Stimulated activated effector memory CD8-positive, alpha-beta T cell treated with anti-CD3 and anti-CD28 coated beads, Interleukin-12 subunit alpha, Interleukin-12 subunit beta, amount 100 ng/mL, for 72 hours (primary cell): ENCODE measurements around the gene GPNMB.
"Not testable (repeated sequence)": the region's sequence is repeated elsewhere in the genome, so short reads cannot be mapped to it uniquely, and the experiment has no call there.

Experiments used
- ATAC-seq: fragments of 150-1000 bp; cut with Tn5 transposase; 2 replicates; pipeline ENCODE4 v1.10.0; 2021
- DNase-seq, 2 donors: peaks; one replicate each; pipeline ENCODE4 v3.0.0; 2021 to 2022; ENCODE audit warnings: low spot score in 2 of 2
- H3K27ac Mint-ChIP-seq: one replicate; pipeline ENCODE4 v1.8.0; 2022; ENCODE audit warnings: mild to moderate bottlenecking, mixed read lengths
- H3K36me3 Mint-ChIP-seq: one replicate; pipeline ENCODE4 v1.8.0; 2022; ENCODE audit warnings: mild to moderate bottlenecking, mixed read lengths
- H3K4me1 Mint-ChIP-seq: one replicate; pipeline ENCODE4 v1.8.0; 2022; ENCODE audit warnings: mixed read lengths
- H3K4me3 Mint-ChIP-seq: one replicate; pipeline ENCODE4 v1.8.0; 2022; ENCODE audit warnings: mild to moderate bottlenecking, mixed read lengths
- H3K9me3 Mint-ChIP-seq: one replicate; pipeline ENCODE4 v1.8.0; 2022; ENCODE audit warnings: mixed read lengths

Gene GPNMB

DNA sequence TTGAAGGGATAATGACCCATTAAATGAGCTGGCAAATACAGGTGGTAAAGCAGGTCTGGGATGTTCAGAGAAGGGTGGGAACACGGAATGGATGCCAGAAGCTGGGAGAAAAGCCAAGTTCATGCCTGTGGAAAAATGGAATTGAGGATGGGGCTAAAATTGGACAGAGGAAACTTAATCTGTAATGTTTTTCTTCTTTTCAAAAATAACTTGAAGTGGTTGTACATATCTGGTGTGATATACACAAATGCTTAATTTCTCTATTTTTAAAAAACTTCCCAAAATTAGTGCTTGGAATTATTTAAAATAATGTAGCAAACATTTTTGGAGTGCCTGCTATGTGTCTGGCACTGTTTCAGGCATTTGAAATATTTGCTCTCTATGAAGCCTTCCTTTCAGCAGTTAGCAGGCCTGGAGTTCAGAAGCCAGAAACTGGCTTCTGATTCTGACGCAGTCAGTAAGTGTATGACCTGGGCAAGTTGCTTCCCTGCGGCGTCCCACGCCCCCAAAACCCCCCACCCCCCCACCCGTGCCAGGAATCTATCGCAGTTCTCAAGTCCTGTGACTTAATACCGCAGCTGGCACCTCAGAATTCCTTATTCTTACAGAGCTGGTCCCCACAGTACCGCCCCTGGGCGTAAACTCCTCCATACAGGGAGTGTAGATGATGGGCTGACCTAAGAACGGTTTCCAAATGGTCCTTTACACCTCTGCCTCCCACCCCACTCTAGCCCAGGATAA lies 51.7 kb downstream of the GPNMB start:
- Mint-ChIP-seq H3K9me3 (peaks cover 4% of the 10 kb centered on the region), H3K4me3 (peak overlapping the region; percentile 84), H3K4me1 (peaks cover 41% of the 10 kb centered on the region), H3K27ac (peak overlapping the region; percentile 95), H3K36me3 (peaks cover 32% of the 10 kb centered on the region)
- no peak for DNase-seq
- no peak for ATAC-seq

DNA sequence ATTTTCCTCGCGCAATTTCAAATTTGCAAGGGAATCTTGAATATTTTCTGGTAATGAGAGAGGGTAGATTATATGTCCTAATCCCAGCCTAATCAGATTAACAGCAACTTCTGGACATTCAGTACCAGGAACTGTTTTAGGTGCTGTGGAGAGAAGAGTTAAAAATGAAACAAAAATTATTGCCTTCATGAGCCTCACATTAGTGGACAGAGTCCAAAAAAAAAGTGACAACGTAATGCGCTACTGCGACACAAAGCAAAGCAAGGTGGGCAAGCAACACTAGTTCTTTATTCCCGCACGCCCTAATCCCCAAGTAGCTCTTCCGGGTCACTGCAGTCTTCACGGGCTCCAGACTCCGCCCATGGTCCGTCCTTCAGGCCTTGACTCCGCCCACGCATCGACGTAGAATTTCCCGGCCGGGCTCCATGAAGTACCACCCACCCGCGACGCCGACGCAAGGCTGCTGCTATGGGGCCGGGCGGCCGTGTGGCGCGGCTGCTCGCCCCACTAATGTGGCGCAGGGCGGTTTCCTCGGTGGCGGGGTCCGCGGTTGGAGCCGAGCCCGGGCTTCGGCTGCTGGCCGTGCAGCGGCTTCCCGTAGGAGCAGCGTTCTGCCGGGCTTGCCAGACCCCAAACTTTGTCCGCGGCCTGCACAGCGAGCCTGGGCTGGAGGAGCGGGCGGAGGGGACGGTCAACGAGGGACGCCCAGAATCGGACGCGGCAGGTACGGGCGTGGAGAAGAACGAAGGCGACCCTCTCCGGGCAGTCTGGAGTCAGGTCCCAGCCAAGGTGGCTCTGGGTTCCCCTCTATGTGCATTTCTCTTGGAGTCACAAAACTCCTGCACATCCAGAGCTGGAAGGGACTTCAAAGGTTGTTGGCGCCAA lies 52.6 kb downstream of the GPNMB start, which contains the start of gene MALSU1:
TSS of gene MALSU1 (plus strand) at position 455 of the 885 bp plus-strand sequence. CDS start at position 469, 14 bp downstream.
- H3K9me3 Mint-ChIP-seq: peaks cover 4% of the 10 kb centered on the region
- peaks cover 43% of the 10 kb centered on the region for H3K4me1 Mint-ChIP-seq
- peaks cover 40% of the 10 kb centered on the region for H3K36me3 Mint-ChIP-seq
- peak; percentile 90 to 96 for DNase-seq
- H3K27ac Mint-ChIP-seq: peak within 1 kb of the TSS; percentile 95
- ATAC-seq: peak; percentile 98
- H3K4me3 Mint-ChIP-seq: peak within 1 kb of the TSS; percentile 84

DNA sequence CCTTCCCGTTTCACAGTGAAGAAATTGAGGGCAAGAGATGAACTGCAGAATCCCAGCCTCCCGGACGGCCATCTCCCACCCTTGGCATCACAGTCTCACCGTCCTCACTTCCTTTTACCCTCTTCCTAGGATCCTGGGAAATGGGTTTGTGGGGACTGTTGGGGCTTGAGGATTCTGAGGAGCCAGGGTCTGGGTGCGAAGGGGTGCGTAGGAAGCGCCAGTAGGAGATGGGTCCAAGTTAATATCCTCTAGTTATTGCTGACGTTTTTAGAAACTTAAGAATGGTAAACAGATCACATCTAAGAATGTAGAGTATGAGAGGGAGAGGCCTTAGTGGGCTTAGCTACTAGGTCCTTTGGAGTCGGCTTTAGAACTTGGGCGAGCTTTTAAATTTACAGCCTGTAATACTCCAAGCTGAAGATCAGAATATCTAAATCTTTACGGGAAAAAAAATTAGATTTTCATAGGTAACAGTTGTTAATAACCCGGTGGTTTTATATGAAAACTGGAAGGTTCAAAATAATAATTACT lies 53.3 kb downstream of the GPNMB start:
- Mint-ChIP-seq H3K9me3 (peaks cover 4% of the 10 kb centered on the region), H3K4me1 (peaks cover 50% of the 10 kb centered on the region)
- no peak for ATAC-seq

GRCh38 chr7:23306936-23307521 lies 60.5 kb downstream of the GPNMB start:
- H3K36me3 Mint-ChIP-seq: peaks cover 90% of the 10 kb centered on the region
- peaks cover 46% of the 10 kb centered on the region for H3K4me1 Mint-ChIP-seq
- no peaks in the 10 kb centered on the region for H3K9me3 Mint-ChIP-seq
- H3K4me3 Mint-ChIP-seq: no peak overlapping the region
- DNase-seq: no peak
- H3K27ac Mint-ChIP-seq: peak overlapping the region; percentile 43
- peak; percentile 77 for ATAC-seq

More for the DNA sequence above, 53.3 kb downstream of the GPNMB start:
- Mint-ChIP-seq H3K36me3 (peaks cover 47% of the 10 kb centered on the region), H3K4me3 (peak overlapping the region; percentile 84), H3K27ac (peak overlapping the region; percentile 95)
- DNase-seq: no peak

- H3K9me3 Mint-ChIP-seq: no peaks in the 10 kb centered on the region
- peaks cover 73% of the 10 kb centered on the region for H3K36me3 Mint-ChIP-seq
- no peak overlapping the region for H3K4me3 Mint-ChIP-seq
- ATAC-seq (no peak), DNase-seq (no peak)
- peaks cover 33% of the 10 kb centered on the region for H3K4me1 Mint-ChIP-seq
- H3K27ac Mint-ChIP-seq: no peak overlapping the region
These were observed 62.2 kb downstream of the GPNMB start for GRCh38 chr7:23308754-23309153.

GRCh38 chr7:23312141-23312540 lies 65.6 kb downstream of the GPNMB start:
- H3K9me3 Mint-ChIP-seq, ATAC-seq, H3K4me3 Mint-ChIP-seq, H3K27ac Mint-ChIP-seq, DNase-seq: not testable (repeated sequence)
- Mint-ChIP-seq H3K4me1 (peaks cover 12% of the 10 kb centered on the region), H3K36me3 (peaks cover 44% of the 10 kb centered on the region)

DNA sequence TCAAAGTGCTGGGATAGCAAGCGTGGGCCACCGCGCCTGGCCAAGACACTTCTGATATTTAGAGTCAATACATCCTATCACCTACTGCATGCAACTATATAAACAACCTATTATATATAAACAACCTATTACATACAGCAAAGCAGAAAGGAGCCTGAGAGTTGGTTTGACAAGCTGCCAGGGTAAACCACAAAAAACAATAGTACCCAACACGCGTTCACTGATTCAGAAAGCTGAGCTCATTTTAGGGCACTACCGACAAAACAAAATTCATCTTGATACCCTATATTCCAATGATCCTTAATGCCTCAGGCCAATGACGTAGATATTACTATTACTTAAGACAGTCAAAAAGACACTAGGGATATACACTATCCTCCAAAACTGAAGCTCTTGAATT lies 68.8 kb downstream of the GPNMB start:
- Mint-ChIP-seq H3K36me3 (peaks cover 11% of the 10 kb centered on the region), H3K4me1 (no peaks in the 10 kb centered on the region), H3K27ac (no peak overlapping the region), H3K4me3 (no peak overlapping the region), H3K9me3 (no peaks in the 10 kb centered on the region)
- no peak for ATAC-seq
- DNase-seq: no peak
